Aorta (tissue), 5 donors: ENCODE results near the gene DNAJC3. TPM values are rescaled to one million over a fixed set of nuclear protein-coding genes. Genes with fewer than 3 reads are reported as not detected.
"Not testable (repeated sequence)": the region's sequence is repeated elsewhere in the genome, so short reads cannot be mapped to it uniquely, and the experiment has no call there.

Experiments
- ATAC-seq: fragments of 200-7000 bp; cut with Tn5 transposase; one replicate; pipeline ENCODE4 v1.9.1; 2022; ENCODE audit warnings: moderate library complexity; ENCODE audit not compliant: low FRiP score
- DNase-seq, 2 donors: peaks; one replicate each; pipeline ENCODE4 v3.0.0-alpha.2; 2020
- H3K27ac ChIP-seq, 2 donors: one replicate each; pipeline ENCODE4 v1.5.1; 2013; ENCODE audit warnings: low read length in 2 of 2, mild to moderate bottlenecking in 2 of 2, moderate library complexity in 2 of 2, control low read depth in 1 of 2, inconsistent platforms in 1 of 2, low read depth in 1 of 2
- H3K27me3 ChIP-seq, 2 donors: one replicate each; pipeline ENCODE4 v1.6.1; 2013; ENCODE audit warnings: control low read depth in 1 of 2, low read length in 1 of 2, mild to moderate bottlenecking in 1 of 2, moderate library complexity in 1 of 2; ENCODE audit not compliant: insufficient read depth in 2 of 2, control insufficient read depth in 1 of 2
- H3K36me3 ChIP-seq, 2 donors: one replicate each; pipeline ENCODE4 v1.6.1; 2013; ENCODE audit warnings: control low read depth in 1 of 2, low read length in 1 of 2, mild to moderate bottlenecking in 1 of 2; ENCODE audit not compliant: insufficient read depth in 2 of 2, control insufficient read depth in 1 of 2
- H3K4me1 ChIP-seq, 2 donors: one replicate each; pipeline ENCODE4 v1.6.1; 2013; ENCODE audit warnings: low read length in 2 of 2, control low read depth in 1 of 2, mild to moderate bottlenecking in 1 of 2, moderate library complexity in 1 of 2; ENCODE audit not compliant: insufficient read depth in 2 of 2, control insufficient read depth in 1 of 2
- H3K4me3 ChIP-seq, 2 donors: one replicate each; pipeline ENCODE4 v1.5.1; 2013; ENCODE audit warnings: low read length in 2 of 2, control low read depth in 1 of 2, mild to moderate bottlenecking in 1 of 2
- H3K9me3 ChIP-seq: one replicate; pipeline ENCODE4 v1.6.1; 2013; ENCODE audit warnings: mild to moderate bottlenecking, low read length; ENCODE audit not compliant: control insufficient read depth
- WGBS, 2 donors: extraction: QIAGEN DNeasy Blood & Tissue Kit; methylation state at CpG; one replicate each; pipeline ENCODE4 v1.1.7; 2013; 5-methylcytosine and 5-hydroxymethylcytosine counted together
- intact Hi-C, 2 donors: fragments of 100-400 bp; cut with DNase I; formaldehyde crosslinking; loops; one replicate each; pipeline versions ENCODE4 v1.14.2 to v1.15.0; 2022
- polyA plus RNA-seq, 2 donors: library from polyadenylated mRNA; stranded (reverse); fragments of 200-250 nt; gene quantifications; one replicate each; pipeline ENCODE4 v1.2.3, GENCODE V29; 2013
- total RNA-seq, 2 donors: library from RNA; stranded (reverse); fragmentation: NEBNext Ultra II Directional; extraction: Animal tissue kit (Norgen Biotek cat#: 25700); gene quantifications; one replicate each; pipeline ENCODE4 v1.2.1, GENCODE V29; 2021
- donor health status: healthy with polysubstance abuse.
- donor health status: Bipolar disorder and iron deficiency.
- donor health status: DM: no; HTN: no; CAD: no.
- donor health status: DM: no; HTN: no; CAD: no.
- donor health status: DM: yes; HTN: yes; CAD: no.

DNAJC3 gene
- total and polyA plus RNA-seq, 4 donors = 11.8 to 60.3 (median 38.4) TPM

GRCh38 chr13:95652821-95653220 is 24.1 kb upstream of the DNAJC3 start:
- H3K27me3 ChIP-seq = no peaks in the 10 kb centered on the region
- intact Hi-C loops = no loop called here
- no peaks in the 10 kb centered on the region for H3K4me1 ChIP-seq
- no peak overlapping the region for H3K27ac ChIP-seq
- WGBS, 2 donors = 52 to 59% methylated on average over 3 of the region's 3 CpGs
- H3K36me3 ChIP-seq = no peaks in the 10 kb centered on the region
- no peak overlapping the region for H3K4me3 ChIP-seq
- no peak for DNase-seq
- no peaks in the 10 kb centered on the region for H3K9me3 ChIP-seq
- no peak for ATAC-seq

GRCh38 chr13:95656386-95657015 is 20.4 kb upstream of the DNAJC3 start:
- WGBS, 2 donors = 58 to 63% methylated on average over 3 of the region's 3 CpGs
- Histone ChIP-seq H3K4me1 (no peaks in the 10 kb centered on the region), H3K36me3 (no peaks in the 10 kb centered on the region), H3K27ac (no peak overlapping the region), H3K27me3 (no peaks in the 10 kb centered on the region), H3K4me3 (no peak overlapping the region), H3K9me3 (no peaks in the 10 kb centered on the region)
- DNase-seq (no peak), ATAC-seq (no peak)
- intact Hi-C loops = no loop called here

- DNase-seq = no peak
These were observed 17.4 kb upstream of the DNAJC3 start for GRCh38 chr13:95659500-95659899.

GRCh38 chr13:95660981-95661581 is 15.9 kb upstream of the DNAJC3 start:
- Histone ChIP-seq H3K27ac (no peak overlapping the region), H3K9me3 (no peaks in the 10 kb centered on the region), H3K27me3 (no peaks in the 10 kb centered on the region), H3K36me3 (no peaks in the 10 kb centered on the region), H3K4me1 (no peaks in the 10 kb centered on the region), H3K4me3 (no peak overlapping the region)
- ATAC-seq = no peak
- DNase-seq = no peak
- intact Hi-C loops = no loop called here

More at GRCh38 chr13:95659500-95659899, 17.4 kb upstream of the DNAJC3 start:
- Histone ChIP-seq H3K27ac (no peak overlapping the region), H3K9me3 (no peaks in the 10 kb centered on the region), H3K27me3 (no peaks in the 10 kb centered on the region), H3K4me3 (no peak overlapping the region), H3K36me3 (no peaks in the 10 kb centered on the region), H3K4me1 (no peaks in the 10 kb centered on the region)
- intact Hi-C loops = no loop called here
- no peak for ATAC-seq

GRCh38 chr13:95667235-95667634 is 9.7 kb upstream of the DNAJC3 start:
- intact Hi-C loops, H3K27ac ChIP-seq, H3K4me3 ChIP-seq, DNase-seq, H3K4me1 ChIP-seq, H3K27me3 ChIP-seq, H3K36me3 ChIP-seq, ATAC-seq: not testable (repeated sequence)
- peaks cover 13% of the 10 kb centered on the region for H3K9me3 ChIP-seq

GRCh38 chr13:95671597-95671996 is 5.3 kb upstream of the DNAJC3 start:
- Histone ChIP-seq H3K27ac (no peak overlapping the region), H3K9me3 (peaks cover 13% of the 10 kb centered on the region), H3K36me3 (no peaks in the 10 kb centered on the region), H3K4me1 (no peaks in the 10 kb centered on the region), H3K27me3 (no peaks in the 10 kb centered on the region), H3K4me3 (no peak overlapping the region)
- 96% methylated on average over 5 of the region's 5 CpGs for WGBS, 2 donors
- intact Hi-C loops = loop anchor here in 1 of 2 donors (10.0 kb wide), 1 partner anchor 167 kb away; no protein-coding TSS in a partner anchor
- ATAC-seq (no peak), DNase-seq (no peak)

- WGBS, 2 donors = 1% methylated on average over 32 of the region's 32 CpGs
- peaks cover 5% of the 10 kb centered on the region for H3K9me3 ChIP-seq
- H3K27me3 ChIP-seq = no peaks in the 10 kb centered on the region
- no peaks in the 10 kb centered on the region for H3K36me3 ChIP-seq
- peak overlapping the region; percentile 66 to 71 for H3K4me3 ChIP-seq
- intact Hi-C loops = loop anchor here (5.0 to 10.0 kb wide), 3 partner anchors 34 to 171 kb away; partner anchors contain the start of gene DZIP1 (in 1 of the 2)
- ATAC-seq = no peak
- H3K27ac ChIP-seq = peak overlapping the region; percentile 19 to 77
- no peaks in the 10 kb centered on the region for H3K4me1 ChIP-seq
- DNase-seq = no peak
These were observed 706 bp upstream of the DNAJC3 start for GRCh38 chr13:95676105-95676761.

GRCh38 chr13:95677564-95678266 is 776 bp downstream of the DNAJC3 start:
- H3K4me3 ChIP-seq = peak overlapping the region; percentile 65 to 81
- peak; percentile 3 for ATAC-seq
- intact Hi-C loops = loop anchor here (5.0 to 10.0 kb wide), 3 partner anchors 35 to 173 kb away; partner anchors contain the start of gene DZIP1 (in 1 of the 2)
- H3K4me1 ChIP-seq = peaks cover 0 to 1% of the 10 kb centered on the region in 2 donors
- no peaks in the 10 kb centered on the region for H3K36me3 ChIP-seq
- H3K9me3 ChIP-seq = no peaks in the 10 kb centered on the region
- WGBS, 2 donors = 0 to 1% methylated on average over 30 of the region's 30 CpGs
- H3K27ac ChIP-seq = peak overlapping the region; percentile 58 to 90
- no peaks in the 10 kb centered on the region for H3K27me3 ChIP-seq
- no peak for DNase-seq
